HG02798 (cell line): ENCODE data around the gene SCRN1.

Source experiments
- ATAC-seq: cut with Tn5 transposase; IDR thresholded peaks from one replicate; pipeline ENCODE4 v1.9.1; 2021; ENCODE audit warnings: mild to moderate bottlenecking; ENCODE audit not compliant: unreplicated experiment, poor library complexity

The SCRN1 gene

GRCh38 chr7:29873644-29874294, 115.8 kb downstream of the SCRN1 start:
- no peak for ATAC-seq

- ATAC-seq = no peak
Observed at GRCh38 chr7:29871787-29872398, 117.7 kb downstream of the SCRN1 start.
